NT2/D1 (cell line): ENCODE data around the gene USP49.

ENCODE experiments used
- SUZ12 ChIP-seq: IDR thresholded peaks from 2 replicates; pipeline ENCODE4 v1.6.1; 2011; ENCODE audit not compliant: insufficient read length, insufficient read depth; ENCODE audit errors: extremely low read depth
- YY1 ChIP-seq: IDR thresholded peaks from 2 replicates; pipeline ENCODE4 v1.6.1; 2011; ENCODE audit not compliant: insufficient read length, insufficient read depth
- ZNF274 ChIP-seq: IDR thresholded peaks from 2 replicates; pipeline ENCODE4 v1.6.1; 2011; ENCODE audit warnings: mild to moderate bottlenecking, low read depth, low read length

DNA sequence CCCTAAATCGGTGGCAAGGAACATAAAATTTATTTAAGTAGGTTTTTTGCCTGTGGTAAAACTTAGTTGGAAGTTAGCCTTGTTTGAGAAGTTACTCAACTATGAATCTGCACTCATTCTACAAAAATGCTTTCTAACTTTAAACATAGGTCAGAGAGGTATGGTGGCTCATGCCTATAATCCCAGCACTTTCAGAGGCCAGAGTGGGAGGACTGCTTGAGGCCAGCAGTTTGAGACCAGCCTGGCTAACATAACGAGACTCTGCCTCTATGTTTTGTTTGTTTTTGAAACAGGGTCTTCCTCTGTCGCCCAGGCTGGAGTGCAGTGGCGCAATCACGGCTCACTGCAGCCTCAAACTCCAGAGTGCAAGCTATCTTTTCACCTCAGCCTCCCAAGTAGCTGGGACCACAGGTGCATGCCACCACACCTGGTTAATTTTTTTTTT, 16.2 kb downstream of the USP49 start:
- TF ChIP-seq YY1: no peak
- no peak for TF ChIP-seq ZNF274
- no peak for TF ChIP-seq SUZ12
